Ascending aorta (tissue), 2 donors: ENCODE measurements around the gene GSTO2. TPM values are rescaled to one million over a fixed set of nuclear protein-coding genes. Genes with fewer than 3 reads are reported as not detected.

ENCODE experiments used
- DNase-seq, 2 donors: peaks; one replicate each; pipeline ENCODE4 v3.0.0-alpha.2; 2019; ENCODE audit warnings: low spot score in 2 of 2
- H3K27ac ChIP-seq, 2 donors: fragments of 200-600 bp; sonication (generic); one replicate each; pipeline ENCODE4 v1.5.1; 2016 to 2017; ENCODE audit warnings: mild to moderate bottlenecking in 1 of 2
- H3K27me3 ChIP-seq: fragments of 200-600 bp; sonication (generic); one replicate; pipeline ENCODE4 v1.5.1; 2017
- H3K36me3 ChIP-seq, 2 donors: fragments of 200-600 bp; sonication (generic); one replicate each; pipeline ENCODE4 v1.5.1; 2016
- H3K4me1 ChIP-seq, 2 donors: fragments of 200-600 bp; sonication (generic); one replicate each; pipeline ENCODE4 v1.5.1; 2016 to 2017; ENCODE audit warnings: mild to moderate bottlenecking in 1 of 2
- H3K4me3 ChIP-seq, 2 donors: fragments of 200-600 bp; sonication (generic); one replicate each; pipeline ENCODE4 v1.5.1; 2016 to 2017; ENCODE audit warnings: mild to moderate bottlenecking in 1 of 2
- H3K9me3 ChIP-seq, 2 donors: fragments of 200-600 bp; sonication (generic); one replicate each; pipeline ENCODE4 v1.5.1; 2016
- intact Hi-C: fragments of 100-400 bp; cut with DNase I; formaldehyde crosslinking; loops from one replicate; pipeline ENCODE4 v1.15.1; 2023
- total RNA-seq: library from RNA; depleted of rRNA; stranded (reverse); fragments of >200 nt; gene quantifications from one replicate; pipeline ENCODE4 v1.1.0, GENCODE V29; 2016
- TF ChIP-seq, protein P1 (sequence below), 3 experiments: fragments of 200-600 bp in 2 of 3; fragments of 450-650 bp in 1 of 3; sonication (generic) in 2 of 3; IDR thresholded peaks; one replicate each; pipeline ENCODE4 v1.5.1; 2016 to 2019; ENCODE audit warnings: antibody characterized with exemption in 3 of 3, mild to moderate bottlenecking in 1 of 3, moderate library complexity in 1 of 3

The GSTO2 gene
- total RNA-seq, 1 donor from 2014 or later = not detected

GRCh38 chr10:104316321-104317099, 47.5 kb downstream of the GSTO2 start:
- H3K36me3 ChIP-seq = peaks cover 29 to 39% of the 10 kb centered on the region in 2 donors
- TF ChIP-seq, protein P1, sequence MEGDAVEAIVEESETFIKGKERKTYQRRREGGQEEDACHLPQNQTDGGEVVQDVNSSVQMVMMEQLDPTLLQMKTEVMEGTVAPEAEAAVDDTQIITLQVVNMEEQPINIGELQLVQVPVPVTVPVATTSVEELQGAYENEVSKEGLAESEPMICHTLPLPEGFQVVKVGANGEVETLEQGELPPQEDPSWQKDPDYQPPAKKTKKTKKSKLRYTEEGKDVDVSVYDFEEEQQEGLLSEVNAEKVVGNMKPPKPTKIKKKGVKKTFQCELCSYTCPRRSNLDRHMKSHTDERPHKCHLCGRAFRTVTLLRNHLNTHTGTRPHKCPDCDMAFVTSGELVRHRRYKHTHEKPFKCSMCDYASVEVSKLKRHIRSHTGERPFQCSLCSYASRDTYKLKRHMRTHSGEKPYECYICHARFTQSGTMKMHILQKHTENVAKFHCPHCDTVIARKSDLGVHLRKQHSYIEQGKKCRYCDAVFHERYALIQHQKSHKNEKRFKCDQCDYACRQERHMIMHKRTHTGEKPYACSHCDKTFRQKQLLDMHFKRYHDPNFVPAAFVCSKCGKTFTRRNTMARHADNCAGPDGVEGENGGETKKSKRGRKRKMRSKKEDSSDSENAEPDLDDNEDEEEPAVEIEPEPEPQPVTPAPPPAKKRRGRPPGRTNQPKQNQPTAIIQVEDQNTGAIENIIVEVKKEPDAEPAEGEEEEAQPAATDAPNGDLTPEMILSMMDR (IDR thresholded peaks at IDR 0.05) = no peak
- intact Hi-C loops = no loop called here
- no peaks in the 10 kb centered on the region for H3K9me3 ChIP-seq
- no peak overlapping the region for H3K4me3 ChIP-seq
- H3K4me1 ChIP-seq = peaks cover 8 to 38% of the 10 kb centered on the region in 2 donors
- H3K27ac ChIP-seq = peak overlapping the region in 1 of 2 donors; percentile 17
- DNase-seq = no peak
- H3K27me3 ChIP-seq = no peaks in the 10 kb centered on the region

DNA sequence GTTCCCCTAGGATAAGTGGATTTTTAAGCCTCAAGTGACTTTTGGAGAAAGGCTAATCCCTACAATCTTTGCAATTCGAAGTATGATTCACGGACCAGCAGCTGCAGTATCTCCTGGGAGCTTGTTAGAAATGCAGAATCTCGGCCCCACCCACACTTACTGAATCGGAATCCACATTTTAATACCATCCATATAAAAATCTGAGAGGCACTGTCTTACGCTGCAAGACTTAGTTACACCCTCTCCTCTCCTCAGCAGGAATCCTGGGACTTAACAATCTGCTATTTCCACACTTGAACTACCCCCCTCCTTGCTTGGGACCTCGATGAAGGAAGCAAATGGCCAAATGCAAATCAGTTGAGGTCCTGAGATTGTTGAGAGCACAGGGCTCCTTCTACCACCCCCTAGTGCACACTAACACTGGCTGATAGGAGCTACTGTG, 48.3 kb downstream of the GSTO2 start:
- Histone ChIP-seq H3K4me3 (no peak overlapping the region), H3K4me1 (peaks cover 15 to 41% of the 10 kb centered on the region in 2 donors), H3K36me3 (peaks cover 29 to 37% of the 10 kb centered on the region in 2 donors), H3K27ac (peak overlapping the region; percentile 11 to 17), H3K9me3 (no peaks in the 10 kb centered on the region), H3K27me3 (no peaks in the 10 kb centered on the region)
- intact Hi-C loops = no loop called here
- no peak for DNase-seq
- TF ChIP-seq, protein P1 (IDR thresholded peaks at IDR 0.05) = no peak

DNA sequence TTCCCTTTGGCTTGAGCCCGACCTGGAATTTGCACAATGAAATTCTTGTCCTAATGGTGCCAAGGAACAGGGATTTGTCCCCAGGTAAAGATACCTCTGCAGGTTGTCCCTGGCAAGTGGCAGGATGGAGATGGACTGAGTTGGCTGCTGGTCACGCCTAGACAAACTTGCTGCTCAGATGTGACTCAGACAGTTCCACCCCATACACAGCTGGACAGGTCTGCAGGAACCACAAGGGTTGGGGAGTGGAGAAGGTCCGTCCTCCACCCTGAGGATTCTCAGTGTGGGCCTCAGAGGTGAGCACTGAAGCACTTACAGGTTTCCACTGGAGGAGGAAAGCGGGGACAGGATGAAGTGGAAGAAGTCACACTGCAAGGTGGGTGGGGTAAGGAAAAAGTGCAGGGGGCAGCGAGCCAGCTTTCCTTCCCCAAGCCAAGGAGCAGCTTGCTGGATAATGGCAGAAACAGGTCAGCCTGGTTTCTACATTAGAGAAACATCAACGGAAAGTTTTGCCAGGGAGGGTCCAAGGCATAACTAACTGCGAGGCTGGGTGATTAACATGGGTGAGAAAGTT, 48.8 kb downstream of the GSTO2 start:
- peaks cover 15 to 47% of the 10 kb centered on the region in 2 donors for H3K4me1 ChIP-seq
- H3K36me3 ChIP-seq = peaks cover 29 to 31% of the 10 kb centered on the region in 2 donors
- intact Hi-C loops = no loop called here
- no peaks in the 10 kb centered on the region for H3K27me3 ChIP-seq
- no peak overlapping the region for H3K4me3 ChIP-seq
- DNase-seq = no peak
- H3K27ac ChIP-seq = peak overlapping the region; percentile 11 to 17
- TF ChIP-seq, protein P1 (IDR thresholded peaks at IDR 0.05) = no peak
- no peaks in the 10 kb centered on the region for H3K9me3 ChIP-seq

- Histone ChIP-seq H3K4me1 (peaks cover 15 to 51% of the 10 kb centered on the region in 2 donors), H3K36me3 (peaks cover 25 to 26% of the 10 kb centered on the region in 2 donors), H3K4me3 (no peak overlapping the region), H3K9me3 (no peaks in the 10 kb centered on the region), H3K27ac (peak overlapping the region; percentile 11 to 17), H3K27me3 (no peaks in the 10 kb centered on the region)
- no peak for DNase-seq
- TF ChIP-seq, protein P1 (IDR thresholded peaks at IDR 0.05) = no peak
- intact Hi-C loops = no loop called here
These were observed 49.3 kb downstream of the GSTO2 start for GRCh38 chr10:104318326-104318725.

- Histone ChIP-seq H3K36me3 (peaks cover 17 to 19% of the 10 kb centered on the region in 2 donors), H3K4me1 (peaks cover 15 to 57% of the 10 kb centered on the region in 2 donors), H3K9me3 (no peaks in the 10 kb centered on the region), H3K27ac (peak overlapping the region; percentile 46 to 62), H3K4me3 (no peak overlapping the region), H3K27me3 (no peaks in the 10 kb centered on the region)
- intact Hi-C loops = no loop called here
- TF ChIP-seq, protein P1 (IDR thresholded peaks at IDR 0.05) = no peak
- no peak for DNase-seq
These were observed 50.1 kb downstream of the GSTO2 start for GRCh38 chr10:104318810-104319741.
